ENCODE data around the gene SCG5. TPM values are rescaled to one million over a fixed set of nuclear protein-coding genes. Genes with fewer than 3 reads are reported as not detected.

The SCG5 gene, protein sequence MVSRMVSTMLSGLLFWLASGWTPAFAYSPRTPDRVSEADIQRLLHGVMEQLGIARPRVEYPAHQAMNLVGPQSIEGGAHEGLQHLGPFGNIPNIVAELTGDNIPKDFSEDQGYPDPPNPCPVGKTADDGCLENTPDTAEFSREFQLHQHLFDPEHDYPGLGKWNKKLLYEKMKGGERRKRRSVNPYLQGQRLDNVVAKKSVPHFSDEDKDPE
- total RNA-seq: 1.4 and 1.8 TPM in 2 replicates

DNA sequence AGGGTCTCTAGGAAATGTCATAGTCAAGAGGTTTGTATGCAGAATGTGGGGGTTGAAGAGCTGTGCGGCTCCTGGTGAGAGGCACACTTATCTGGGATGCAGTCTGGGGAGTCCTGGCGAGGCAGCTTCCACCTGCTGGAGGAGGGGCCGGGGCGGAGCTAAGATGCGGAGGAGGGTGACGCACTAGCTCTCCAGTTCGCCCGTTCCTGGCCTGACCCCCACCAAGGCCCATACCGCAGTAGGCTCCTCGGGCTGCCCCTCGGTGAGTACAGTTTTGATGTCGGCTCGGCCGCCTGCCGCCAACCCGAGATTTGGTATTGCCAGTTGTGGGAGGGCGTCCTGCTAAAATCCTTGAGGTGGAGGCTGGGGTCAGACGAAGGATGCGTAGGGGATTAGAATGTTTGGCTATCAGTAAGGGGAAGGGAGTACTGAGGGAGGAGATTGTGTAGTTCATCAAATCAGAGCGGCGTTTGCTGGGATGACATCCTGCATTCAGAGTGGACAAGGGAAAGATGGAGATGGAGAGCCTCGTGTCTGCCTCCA is at the start of gene SCG5:
TSS of gene SCG5 (plus strand) at position 194 of the 543 bp plus-strand sequence. CDS start 1,883 bp downstream, outside the sequence.

DNA sequence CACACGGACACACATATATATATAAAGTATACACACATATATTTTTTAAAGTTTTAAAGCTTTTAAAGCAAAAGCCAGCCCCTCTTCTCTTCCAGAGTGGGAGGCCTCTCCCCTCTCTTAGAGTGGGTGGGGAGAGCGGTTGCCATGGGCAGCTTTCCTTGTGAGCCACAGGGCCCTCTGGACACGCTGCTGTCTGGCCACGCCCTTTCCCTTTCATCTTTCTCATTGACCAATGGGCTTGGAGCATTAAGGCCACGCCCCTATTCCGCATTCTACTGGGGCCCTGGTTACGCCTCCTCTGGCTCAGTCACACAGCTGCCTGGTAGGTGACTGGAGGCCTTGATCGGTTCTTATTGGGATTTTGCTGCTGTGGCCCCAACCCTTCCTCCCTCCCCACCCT is 48.4 kb upstream of the SCG5 start, which contains the start of gene GOLGA8N:
TSS of gene GOLGA8N (plus strand) at position 306 of the 400 bp plus-strand sequence.

DNA sequence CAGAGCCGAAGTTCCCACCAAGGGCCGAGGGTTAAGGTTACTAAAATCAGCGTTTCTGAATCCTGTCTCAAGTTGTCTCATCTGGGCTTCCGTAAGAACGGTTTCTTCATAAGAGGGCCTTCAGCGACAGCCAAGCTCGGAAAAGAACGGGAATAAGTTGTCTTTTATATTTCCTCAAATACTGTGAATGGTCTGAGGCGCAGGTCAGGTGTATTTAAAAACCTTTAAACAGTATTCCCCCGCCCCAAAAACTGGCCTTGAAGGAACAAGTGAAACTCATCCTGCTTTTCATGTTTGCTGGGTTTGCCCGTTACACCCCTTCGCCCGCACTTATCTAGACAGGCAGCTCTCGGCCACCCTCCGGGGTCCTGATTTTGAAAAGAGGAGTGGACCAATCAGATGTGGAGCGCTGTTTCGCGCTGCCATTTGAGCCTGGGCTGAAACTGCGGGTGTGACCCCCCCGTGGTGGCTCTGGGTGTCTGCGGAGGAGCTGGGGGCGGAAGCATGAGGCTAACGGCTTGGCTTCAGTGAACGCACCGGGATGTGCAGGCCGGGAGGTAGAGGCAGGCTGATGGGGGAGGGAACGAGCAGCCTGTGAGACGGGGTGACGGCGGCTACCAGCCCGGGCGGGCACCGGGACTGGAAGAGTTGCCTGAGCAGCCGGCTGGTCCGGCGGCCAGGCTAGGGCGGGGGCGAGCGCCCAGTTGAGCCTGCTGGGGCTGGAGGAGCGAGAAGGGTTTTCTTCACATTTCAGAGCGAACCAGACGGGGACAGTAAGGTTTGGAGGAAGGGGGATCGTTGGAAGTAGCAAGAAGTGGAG is 26.2 kb upstream of the SCG5 start, which contains the start of gene ARHGAP11A:
TSS of gene ARHGAP11A (plus strand) at position 454 of the 820 bp plus-strand sequence. CDS start 708 bp downstream, outside the sequence.

DNA sequence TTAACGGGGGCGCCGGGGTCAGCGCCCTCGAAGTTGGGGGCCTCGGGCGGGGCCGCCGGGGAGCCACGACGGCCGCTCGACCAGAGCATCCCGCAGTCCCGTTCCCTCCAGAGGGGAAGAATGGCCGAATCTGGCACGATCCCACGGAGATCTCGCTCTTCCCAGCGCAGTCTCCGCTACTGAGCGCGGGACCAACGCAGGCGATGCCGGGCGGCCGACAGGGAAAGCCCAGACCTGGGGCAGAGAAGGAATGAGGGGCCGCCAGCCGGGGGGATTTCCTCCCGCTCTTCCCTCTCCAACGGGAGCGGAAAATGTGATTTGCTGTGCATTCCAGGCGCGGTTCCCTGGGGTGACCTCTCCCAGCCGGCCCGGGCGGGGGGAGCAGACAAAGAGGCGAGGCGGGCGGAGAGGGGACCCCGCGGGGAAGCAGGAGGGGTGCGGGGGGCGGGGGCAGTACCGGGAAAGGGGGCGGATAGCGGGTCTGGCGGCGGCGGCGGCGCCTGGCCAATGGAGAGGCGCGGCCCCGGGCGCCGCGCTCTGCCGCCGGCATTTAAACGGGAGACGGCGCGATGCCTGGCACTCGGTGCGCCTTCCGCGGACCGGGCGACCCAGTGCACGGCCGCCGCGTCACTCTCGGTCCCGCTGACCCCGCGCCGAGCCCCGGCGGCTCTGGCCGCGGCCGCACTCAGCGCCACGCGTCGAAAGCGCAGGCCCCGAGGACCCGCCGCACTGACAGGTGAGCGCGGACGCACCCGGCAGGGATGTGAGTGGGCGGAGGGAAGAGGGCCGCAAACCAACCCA is 76.1 kb downstream of the SCG5 start, which contains the start of gene GREM1:
TSS of gene GREM1 (plus strand) at position 579 of the 801 bp plus-strand sequence. CDS start 12,687 bp downstream, outside the sequence.

Small RNA genes lying within 50 kb of the gene (small RNA-seq; reads per million reads assigned to genes)
- gene RN7SL286P: not detected

Other genes starting within 250 kb of the SCG5 start
- under 0.01 TPM in 1 of 2 replicates, not detected in the other for gene GOLGA8K, start 238.4 kb upstream of the SCG5 start, total RNA-seq
- under 0.01 and 0.20 TPM in 2 replicates for gene GOLGA8O, start 186.1 kb upstream of the SCG5 start, total RNA-seq
- gene GOLGA8N, start 48.3 kb upstream of the SCG5 start, total RNA-seq: 1.8 and 2.2 TPM in 2 replicates
- 16.2 and 32.6 TPM in 2 replicates for gene ARHGAP11A, start 26.2 kb upstream of the SCG5 start, total RNA-seq
- gene GREM1, start 76.3 kb downstream of the SCG5 start, total RNA-seq: 0.37 and 2.2 TPM in 2 replicates